Measurements from ENCODE around the gene OR4D2.

GRCh38 chr17:58147930-58148434, 18.8 kb upstream of the OR4D2 start, which contains the start of gene OR4D1:
- TF ChIP-seq, protein P1, sequence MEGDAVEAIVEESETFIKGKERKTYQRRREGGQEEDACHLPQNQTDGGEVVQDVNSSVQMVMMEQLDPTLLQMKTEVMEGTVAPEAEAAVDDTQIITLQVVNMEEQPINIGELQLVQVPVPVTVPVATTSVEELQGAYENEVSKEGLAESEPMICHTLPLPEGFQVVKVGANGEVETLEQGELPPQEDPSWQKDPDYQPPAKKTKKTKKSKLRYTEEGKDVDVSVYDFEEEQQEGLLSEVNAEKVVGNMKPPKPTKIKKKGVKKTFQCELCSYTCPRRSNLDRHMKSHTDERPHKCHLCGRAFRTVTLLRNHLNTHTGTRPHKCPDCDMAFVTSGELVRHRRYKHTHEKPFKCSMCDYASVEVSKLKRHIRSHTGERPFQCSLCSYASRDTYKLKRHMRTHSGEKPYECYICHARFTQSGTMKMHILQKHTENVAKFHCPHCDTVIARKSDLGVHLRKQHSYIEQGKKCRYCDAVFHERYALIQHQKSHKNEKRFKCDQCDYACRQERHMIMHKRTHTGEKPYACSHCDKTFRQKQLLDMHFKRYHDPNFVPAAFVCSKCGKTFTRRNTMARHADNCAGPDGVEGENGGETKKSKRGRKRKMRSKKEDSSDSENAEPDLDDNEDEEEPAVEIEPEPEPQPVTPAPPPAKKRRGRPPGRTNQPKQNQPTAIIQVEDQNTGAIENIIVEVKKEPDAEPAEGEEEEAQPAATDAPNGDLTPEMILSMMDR (IDR thresholded peaks at IDR 0.05; ENCODE audit: poor library complexity): no peak
- TF ChIP-seq EZH2phosphoT487 (IDR thresholded peaks at IDR 0.05; ENCODE audit: low read depth, severe bottlenecking, unreplicated experiment): no peak

All from hepatocyte (in vitro differentiated cells).